ENCODE results near the gene NRG2.

GRCh38 chr5:139867581-139867980, 175.5 kb downstream of the NRG2 start:
- TF ChIP-seq POLR2A (IDR thresholded peaks at IDR 0.05), result no peak
- no peak for TF ChIP-seq CTCF (IDR thresholded peaks at IDR 0.05)

Data from thyroid gland (tissue), 4 donors.